HUDEP-2 (cell line): ENCODE measurements around the gene TMEM26.
"Not testable (repeated sequence)": the region's sequence is repeated elsewhere in the genome, so short reads cannot be mapped to it uniquely, and the experiment has no call there.

Experiments used
- DNase-seq, 76 experiments: peaks; one replicate each; lab custom pipeline; 2025; ENCODE audit not compliant: unreplicated experiment in 76 of 76; lab: John Stamatoyannopoulos, UW

Gene TMEM26

DNA sequence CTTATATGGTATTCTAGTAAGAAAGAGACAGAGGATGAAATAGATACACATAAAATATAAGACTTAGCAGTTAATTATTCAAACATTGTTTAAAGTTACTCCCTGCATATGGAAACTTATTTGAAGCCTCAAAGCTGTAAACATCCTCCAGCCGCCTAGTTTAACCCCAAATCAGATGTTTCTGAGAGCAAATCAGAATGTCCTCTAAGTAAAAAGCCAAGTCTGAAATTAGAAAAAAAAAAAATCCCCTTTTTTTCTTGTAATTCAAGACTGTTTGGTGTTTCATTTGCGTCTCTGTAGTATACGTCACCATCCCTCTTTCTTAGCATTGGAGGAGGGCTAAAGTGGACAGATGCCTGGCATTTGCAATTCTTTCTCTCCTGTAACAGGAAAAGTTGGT is 46.4 kb downstream of the TMEM26 start:
- DNase-seq = no peak

DNA sequence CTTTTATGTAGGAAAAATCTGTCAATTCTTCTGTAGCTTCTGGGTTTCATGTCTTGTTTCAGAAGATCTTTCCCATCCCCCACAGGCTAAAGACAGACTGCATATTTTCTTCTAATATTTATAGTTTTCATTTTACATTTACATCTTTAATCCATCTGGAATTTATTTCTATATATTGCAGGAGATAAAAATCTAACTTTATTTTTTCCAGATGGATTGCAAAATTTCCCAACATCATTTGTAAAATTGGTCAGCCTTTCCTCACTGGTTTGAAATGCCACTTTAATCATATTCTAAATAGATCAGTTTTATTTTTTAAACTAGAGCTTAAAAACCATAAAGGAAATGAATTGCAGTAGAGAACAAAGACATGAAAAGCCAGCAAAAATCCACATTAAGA is 46.9 kb downstream of the TMEM26 start:
- no peak for DNase-seq

DNA sequence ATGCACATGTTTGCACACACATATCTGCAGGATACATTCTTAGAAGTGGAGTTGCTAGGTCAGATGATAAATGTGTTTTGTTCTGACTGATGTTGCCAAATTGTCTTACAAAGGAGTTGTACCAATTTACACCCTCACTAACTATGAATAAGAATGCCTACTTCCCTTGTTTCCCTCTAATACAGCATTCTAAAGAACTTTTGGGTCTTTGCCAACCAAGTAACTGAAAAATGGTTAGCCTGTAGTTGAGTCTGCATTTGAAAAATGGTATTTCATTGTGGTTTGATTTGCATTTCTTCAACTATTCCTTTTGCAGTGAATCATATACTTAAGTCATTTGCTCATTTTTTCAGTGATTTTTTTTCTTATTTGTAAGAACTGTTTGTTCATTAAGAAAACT is 48.4 kb downstream of the TMEM26 start:
- no peak for DNase-seq

GRCh38 chr10:61400524-61400923 is 52.7 kb downstream of the TMEM26 start:
- DNase-seq = no peak

GRCh38 chr10:61399406-61399805 is 53.8 kb downstream of the TMEM26 start:
- DNase-seq = no peak

GRCh38 chr10:61398366-61399129 is 54.6 kb downstream of the TMEM26 start:
- DNase-seq = no peak

GRCh38 chr10:61397175-61397986 is 55.8 kb downstream of the TMEM26 start:
- peak in 2 of 76 experiments; percentile 3 to 13 for DNase-seq

DNA sequence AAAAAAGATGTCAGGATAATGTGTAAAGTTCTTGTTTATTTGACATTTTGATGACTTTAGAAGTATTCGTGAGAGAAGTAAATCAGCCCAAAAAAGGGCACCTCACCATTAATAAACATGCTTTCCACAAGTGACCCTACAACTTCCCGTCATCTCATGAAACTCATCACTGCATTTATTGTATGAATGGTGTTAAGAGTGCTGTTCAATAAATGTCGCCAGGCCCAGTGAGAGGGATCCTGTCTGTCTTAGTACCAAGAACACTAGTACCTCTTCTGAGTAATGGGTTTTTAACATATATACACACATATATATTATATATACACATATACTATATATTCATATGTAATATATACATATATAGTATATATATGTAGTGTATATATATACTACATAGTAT is 61.9 kb downstream of the TMEM26 start:
- DNase-seq = no peak

DNA sequence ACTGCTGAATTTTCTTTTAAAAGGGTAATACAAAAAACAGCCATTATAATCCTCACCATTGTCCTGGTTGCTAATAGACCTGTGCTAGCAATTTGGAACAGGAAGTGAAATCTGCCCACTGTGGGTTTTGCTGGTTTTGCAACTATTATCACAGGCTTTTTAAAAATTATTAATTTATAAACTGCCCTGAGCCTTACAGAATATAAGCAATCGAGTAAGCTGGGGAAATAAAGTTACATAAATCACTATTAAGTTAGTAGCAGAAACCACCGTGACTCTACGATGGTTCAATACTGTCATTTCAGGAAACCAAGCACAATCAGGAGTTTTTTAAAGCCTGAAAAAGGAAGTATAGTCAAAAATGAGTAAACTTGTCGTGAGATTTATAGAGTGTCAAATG is 62.3 kb downstream of the TMEM26 start:
- no peak for DNase-seq

- no peak for DNase-seq
Observed at GRCh38 chr10:61389887-61390286, 63.3 kb downstream of the TMEM26 start.

DNA sequence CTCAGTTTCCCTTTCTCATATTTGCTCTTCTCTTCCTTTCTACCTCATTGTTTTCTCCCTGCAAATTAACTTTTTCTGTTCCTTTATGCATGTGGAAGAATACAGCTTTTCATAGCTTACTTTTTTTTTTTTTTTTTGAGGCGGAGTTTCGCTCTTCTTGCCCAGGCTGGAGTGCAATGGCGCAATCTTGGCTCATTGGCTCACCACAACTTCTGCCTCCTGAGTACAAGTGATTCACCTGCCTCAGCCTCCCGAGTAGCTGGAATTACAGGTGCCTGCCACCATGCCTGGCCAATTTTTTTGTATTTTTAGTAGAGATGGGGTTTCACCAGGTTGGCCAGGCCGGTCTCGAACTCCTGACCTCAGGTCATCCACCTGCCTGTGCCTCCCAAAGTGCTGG is 64.2 kb downstream of the TMEM26 start:
- DNase-seq = not testable (repeated sequence)

DNA sequence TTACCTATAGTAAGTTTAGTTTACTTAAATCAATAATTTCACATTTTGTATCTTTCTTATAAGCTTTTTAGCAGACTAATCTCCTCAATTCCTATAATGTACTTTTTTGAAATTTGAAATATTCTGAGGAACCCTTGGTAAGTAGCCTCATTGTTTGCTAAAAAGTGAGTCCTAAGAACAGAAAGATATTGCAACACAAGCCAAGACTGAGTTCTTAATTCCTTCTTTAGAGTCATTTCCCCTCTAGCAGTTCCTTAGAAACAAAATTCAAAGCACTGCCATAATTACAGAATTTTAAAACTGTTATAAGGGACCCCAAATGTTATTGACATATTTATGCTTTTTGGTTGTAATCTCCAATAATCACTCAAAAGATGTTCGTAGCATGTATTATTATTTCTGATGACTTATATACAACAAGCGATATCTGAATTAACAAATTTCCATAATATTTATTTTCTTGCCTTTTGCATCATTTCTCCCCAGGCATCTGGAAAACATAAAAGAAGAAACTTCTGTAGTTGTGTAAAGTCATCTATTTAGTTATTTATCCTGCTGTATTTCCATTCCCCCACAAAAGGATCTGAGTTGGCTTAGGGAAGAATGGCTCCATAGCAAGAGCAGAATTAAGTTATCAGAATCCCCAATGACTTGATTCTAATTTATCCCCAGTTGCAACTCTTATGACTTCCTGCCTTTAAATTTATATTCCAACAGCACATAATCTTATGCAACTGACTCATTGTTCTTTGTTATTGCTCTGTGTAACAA is 67.8 kb downstream of the TMEM26 start:
- no peak for DNase-seq

GRCh38 chr10:61381153-61381552 is 72.0 kb downstream of the TMEM26 start:
- not testable (repeated sequence) for DNase-seq

DNA sequence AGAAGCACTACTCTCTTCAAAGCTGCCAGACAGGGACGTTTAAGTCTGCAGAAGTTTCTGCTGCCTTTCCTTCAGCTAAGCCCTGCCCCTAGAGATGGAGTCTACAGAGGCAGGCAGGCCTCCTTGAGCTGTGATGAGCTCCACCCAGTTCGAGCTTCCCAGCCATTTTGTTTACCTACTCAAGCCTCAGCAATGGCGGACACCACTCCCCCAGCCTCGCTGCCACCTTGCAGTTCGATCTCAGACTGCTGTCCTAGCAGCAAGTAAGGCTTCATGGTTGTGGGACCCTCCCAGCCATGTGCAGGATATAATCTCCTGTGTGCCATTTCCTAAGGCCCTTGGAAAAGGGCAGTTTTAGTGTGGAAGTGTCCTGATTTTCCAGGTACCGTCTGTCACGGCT is 74.3 kb downstream of the TMEM26 start:
- no peak for DNase-seq

DNA sequence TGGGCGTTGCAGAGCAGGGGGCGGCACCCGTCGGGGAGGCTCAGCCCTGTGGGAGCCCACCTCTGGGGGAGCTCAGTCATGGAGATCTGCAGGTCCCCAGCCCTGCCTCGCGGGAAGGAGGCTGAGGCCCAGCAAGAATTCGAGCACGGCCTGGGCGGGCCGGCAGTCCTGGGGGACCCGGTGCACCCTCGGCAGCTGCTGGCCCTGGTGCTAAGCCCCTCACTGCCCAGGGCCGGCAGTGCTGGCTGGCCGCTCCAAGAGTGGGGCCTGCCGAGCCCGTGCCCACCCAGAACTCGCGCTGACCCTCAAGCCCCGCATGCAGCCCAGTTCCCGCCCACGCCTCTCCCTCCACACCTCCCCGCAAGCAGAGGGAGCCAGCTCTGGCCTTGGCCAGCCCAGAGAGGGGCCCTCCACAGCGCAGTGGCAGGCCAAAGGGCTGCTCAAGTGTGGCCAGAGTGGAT is 76.2 kb downstream of the TMEM26 start:
- DNase-seq = no peak

GRCh38 chr10:61376377-61376776 is 76.8 kb downstream of the TMEM26 start:
- no peak for DNase-seq

GRCh38 chr10:61366365-61366764 is 86.8 kb downstream of the TMEM26 start:
- DNase-seq = no peak

DNA sequence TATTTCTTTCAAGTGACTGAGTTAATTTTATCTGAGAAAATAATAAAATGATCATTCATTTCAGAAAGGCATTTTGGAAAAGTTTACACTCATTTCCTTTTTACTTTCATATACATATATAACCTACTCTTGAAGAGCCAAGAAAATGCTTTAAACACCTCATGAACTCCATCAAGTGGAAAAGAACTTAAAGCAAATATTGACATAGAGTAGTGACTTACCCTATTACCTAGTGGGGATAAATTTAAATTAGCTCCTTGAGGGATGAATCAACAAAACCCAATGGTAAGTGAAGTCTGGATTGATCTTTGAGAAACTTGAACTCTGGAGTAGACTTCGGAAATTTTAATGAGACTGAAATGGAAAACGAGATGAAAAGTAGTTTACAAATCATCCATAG is 88.6 kb downstream of the TMEM26 start:
- no peak for DNase-seq

- DNase-seq = no peak
Observed at GRCh38 chr10:61363006-61363405, 90.2 kb downstream of the TMEM26 start.

GRCh38 chr10:61359452-61359851 is 93.7 kb downstream of the TMEM26 start:
- DNase-seq = peak in 4 of 76 experiments; percentile 4 to 24 (median 13)

GRCh38 chr10:61357687-61358086 is 95.5 kb downstream of the TMEM26 start:
- DNase-seq = no peak
